Mesenchymal stem cell (in vitro differentiated cells and primary cell): ENCODE results near the gene ARRDC2.

Source experiments
- DNase-seq: peaks from one replicate; pipeline ENCODE4 v3.0.0-alpha.2; 2013
- H2AFZ ChIP-seq: one replicate; pipeline ENCODE4 v1.6.1; 2013; ENCODE audit warnings: low read depth, mild to moderate bottlenecking, control low read depth, inconsistent platforms, low read length, moderate library complexity
- H2AK5ac ChIP-seq: 2 replicates; pipeline ENCODE4 v1.6.1; 2013; ENCODE audit warnings: low read length, moderate library complexity, mild to moderate bottlenecking, inconsistent platforms; ENCODE audit not compliant: severe bottlenecking
- H2BK120ac ChIP-seq: one replicate; pipeline ENCODE4 v1.6.1; 2013; ENCODE audit warnings: low read depth, mild to moderate bottlenecking, inconsistent platforms, low read length, moderate library complexity
- H2BK12ac ChIP-seq, 2 experiments: one replicate each; pipeline ENCODE4 v1.6.1; 2013; ENCODE audit warnings: inconsistent platforms in 2 of 2, low read length in 2 of 2, mild to moderate bottlenecking in 2 of 2, moderate library complexity in 2 of 2, control low read depth in 1 of 2
- H2BK15ac ChIP-seq: one replicate; pipeline ENCODE4 v1.6.1; 2013; ENCODE audit warnings: mild to moderate bottlenecking, low read depth, inconsistent platforms; ENCODE audit not compliant: poor library complexity, severe bottlenecking
- H2BK5ac ChIP-seq: 2 replicates; pipeline ENCODE4 v1.6.1; 2013; ENCODE audit warnings: low read depth, mild to moderate bottlenecking, low read length, control low read depth, inconsistent platforms; ENCODE audit not compliant: poor library complexity, severe bottlenecking
- H3K14ac ChIP-seq, 2 experiments: one replicate each; pipeline ENCODE4 v1.6.1; 2013; ENCODE audit warnings: inconsistent platforms in 2 of 2, low read length in 2 of 2, control low read depth in 1 of 2, mild to moderate bottlenecking in 1 of 2, moderate library complexity in 1 of 2
- H3K18ac ChIP-seq, 2 experiments: one replicate each; pipeline ENCODE4 v1.6.1; 2013; ENCODE audit warnings: inconsistent platforms in 2 of 2, low read length in 2 of 2, control low read depth in 1 of 2, low read depth in 1 of 2, mild to moderate bottlenecking in 1 of 2
- H3K23ac ChIP-seq, 2 experiments: one replicate each; pipeline ENCODE4 v1.6.1; 2013; ENCODE audit warnings: inconsistent platforms in 2 of 2, low read length in 2 of 2, mild to moderate bottlenecking in 2 of 2, moderate library complexity in 2 of 2, control low read depth in 1 of 2
- H3K27ac ChIP-seq: 2 replicates; pipeline ENCODE4 v1.5.1; 2013; ENCODE audit warnings: mild to moderate bottlenecking, moderate library complexity, low read length, control low read depth, inconsistent platforms; ENCODE audit not compliant: poor library complexity, severe bottlenecking
- H3K27me3 ChIP-seq, 2 experiments: 2 replicates each; pipeline versions ENCODE4 v1.6.1 to v1.7.0; 2013; ENCODE audit warnings: low read length in 2 of 2, mild to moderate bottlenecking in 2 of 2, moderate library complexity in 2 of 2, control low read depth in 1 of 2, inconsistent platforms in 1 of 2; ENCODE audit not compliant: control insufficient read depth in 1 of 2, insufficient read depth in 1 of 2
- H3K36me3 ChIP-seq, 2 experiments: 2 replicates each; pipeline versions ENCODE4 v1.6.1 to v1.7.0; 2013; ENCODE audit warnings: low read length in 2 of 2, control low read depth in 1 of 2, inconsistent platforms in 1 of 2, low read depth in 1 of 2, mild to moderate bottlenecking in 1 of 2; ENCODE audit not compliant: insufficient read depth in 2 of 2, control insufficient read depth in 1 of 2
- H3K4ac ChIP-seq, 2 experiments: one replicate each; pipeline ENCODE4 v1.6.1; 2013; ENCODE audit warnings: inconsistent platforms in 2 of 2, low read length in 2 of 2, mild to moderate bottlenecking in 2 of 2, moderate library complexity in 2 of 2, control low read depth in 1 of 2, low read depth in 1 of 2
- H3K4me1 ChIP-seq: 2 replicates; pipeline ENCODE4 v1.6.1; 2013; ENCODE audit warnings: low read depth, low read length, control low read depth; ENCODE audit not compliant: control insufficient read depth, insufficient read depth
- H3K4me2 ChIP-seq: 2 replicates; pipeline ENCODE4 v1.6.1; 2013; ENCODE audit warnings: low read length, mild to moderate bottlenecking, inconsistent platforms; ENCODE audit not compliant: poor library complexity, severe bottlenecking
- H3K4me3 ChIP-seq, 2 experiments: 2 replicates each; pipeline versions ENCODE4 v1.5.1 to v1.7.0; 2013; ENCODE audit warnings: low read length in 2 of 2, mild to moderate bottlenecking in 2 of 2, control low read depth in 1 of 2, low read depth in 1 of 2; ENCODE audit not compliant: insufficient read depth in 1 of 2
- H3K79me1 ChIP-seq: replicated peaks from 2 replicates; pipeline ENCODE4 v1.6.1; 2013; ENCODE audit warnings: mild to moderate bottlenecking, control low read depth, low read length, inconsistent platforms; ENCODE audit not compliant: poor library complexity, severe bottlenecking
- H3K9ac ChIP-seq: 2 replicates; pipeline ENCODE4 v1.7.0; 2013; ENCODE audit warnings: mild to moderate bottlenecking, low read length, moderate library complexity
- H3K9me3 ChIP-seq: 2 replicates; pipeline ENCODE4 v1.7.0; 2013; ENCODE audit warnings: mild to moderate bottlenecking, low read length; ENCODE audit not compliant: control insufficient read depth
- H4K8ac ChIP-seq: one replicate; pipeline ENCODE4 v1.6.1; 2013; ENCODE audit warnings: inconsistent platforms, mild to moderate bottlenecking, low read length, moderate library complexity
- H4K91ac ChIP-seq: one replicate; pipeline ENCODE4 v1.6.1; 2013; ENCODE audit warnings: mild to moderate bottlenecking, low read length, inconsistent platforms
- WGBS: methylation state at CpG from one replicate; pipeline ENCODE4 v1.1.7; 2013; ENCODE audit warnings: mixed read lengths; 5-methylcytosine and 5-hydroxymethylcytosine counted together

Gene ARRDC2

GRCh38 chr19:17966129-17966483, 41.9 kb upstream of the ARRDC2 start:
- Histone ChIP-seq H3K79me1 (no peaks in the 10 kb centered on the region), H3K4me2 (no peak overlapping the region), H3K27me3 (peaks cover 59 to 60% of the 10 kb centered on the region in 2 experiments), H3K14ac (no peak overlapping the region), H3K9me3 (no peaks in the 10 kb centered on the region), H2AK5ac (no peak overlapping the region), H3K4ac (no peak overlapping the region), H3K9ac (no peak overlapping the region), H4K91ac (no peak overlapping the region), H3K27ac (no peak overlapping the region), H3K36me3 (no peaks in the 10 kb centered on the region), H3K4me3 (no peak overlapping the region), H2BK15ac (no peak overlapping the region), H2AFZ (no peak overlapping the region), H2BK5ac (no peak overlapping the region), H3K18ac (no peak overlapping the region), H2BK12ac (no peak overlapping the region), H2BK120ac (no peak overlapping the region), H4K8ac (no peak overlapping the region), H3K4me1 (peaks cover 5% of the 10 kb centered on the region), H3K23ac (no peak overlapping the region)
- DNase-seq = no peak
- whole genome bisulfite sequencing = 80% methylated on average over 2 of the region's 2 CpGs

GRCh38 chr19:17966550-17967256, 41.3 kb upstream of the ARRDC2 start, which contains the start of gene KCNN1:
KCNN1 (plus strand) TSS chr19:17967107; CDS start chr19:17973889, 6,782 bp downstream.
- Histone ChIP-seq H2BK120ac (no peak within 1 kb of the TSS), H3K9me3 (no peaks in the 10 kb centered on the region), H3K4me3 (no peak within 1 kb of the TSS), H3K79me1 (no peaks in the 10 kb centered on the region), H3K4me2 (no peak within 1 kb of the TSS), H3K9ac (no peak within 1 kb of the TSS), H4K91ac (no peak within 1 kb of the TSS), H3K4ac (no peak within 1 kb of the TSS), H2AFZ (no peak within 1 kb of the TSS), H2BK15ac (no peak within 1 kb of the TSS), H2AK5ac (no peak within 1 kb of the TSS), H2BK5ac (no peak within 1 kb of the TSS), H2BK12ac (no peak within 1 kb of the TSS), H3K27ac (no peak within 1 kb of the TSS), H3K27me3 (peaks cover 60% of the 10 kb centered on the region in 2 experiments), H3K23ac (peak within 1 kb of the TSS in 1 of 2 experiments; percentile 17), H3K18ac (no peak within 1 kb of the TSS), H3K4me1 (peaks cover 5% of the 10 kb centered on the region), H3K14ac (no peak within 1 kb of the TSS), H4K8ac (no peak within 1 kb of the TSS), H3K36me3 (no peaks in the 10 kb centered on the region)
- 30% methylated on average over 15 of the region's 59 CpGs for WGBS
- no peak for DNase-seq

GRCh38 chr19:17967257-17968051, 40.5 kb upstream of the ARRDC2 start:
- no peak overlapping the region for H2BK5ac ChIP-seq
- no peak overlapping the region for H3K4me2 ChIP-seq
- H3K27me3 ChIP-seq = peaks cover 53 to 62% of the 10 kb centered on the region in 2 experiments
- H3K9me3 ChIP-seq = no peaks in the 10 kb centered on the region
- 19% methylated on average over 34 of the region's 35 CpGs for WGBS
- DNase-seq = no peak
- H3K14ac ChIP-seq = no peak overlapping the region
- no peaks in the 10 kb centered on the region for H3K36me3 ChIP-seq
- no peak overlapping the region for H2AFZ ChIP-seq
- H3K27ac ChIP-seq = no peak overlapping the region
- H3K4me1 ChIP-seq = peaks cover 3% of the 10 kb centered on the region
- no peak overlapping the region for H2BK120ac ChIP-seq
- H2AK5ac ChIP-seq = no peak overlapping the region
- no peak overlapping the region for H3K4me3 ChIP-seq
- H3K79me1 ChIP-seq = no peaks in the 10 kb centered on the region
- no peak overlapping the region for H2BK15ac ChIP-seq
- H3K4ac ChIP-seq = no peak overlapping the region
- H4K91ac ChIP-seq = no peak overlapping the region
- H4K8ac ChIP-seq = no peak overlapping the region
- H3K9ac ChIP-seq = no peak overlapping the region
- no peak overlapping the region for H3K18ac ChIP-seq
- peak overlapping the region in 1 of 2 experiments; percentile 17 for H3K23ac ChIP-seq
- no peak overlapping the region for H2BK12ac ChIP-seq

- no peak overlapping the region for H3K18ac ChIP-seq
- no peak overlapping the region for H2BK5ac ChIP-seq
- H3K27me3 ChIP-seq = peaks cover 59 to 66% of the 10 kb centered on the region in 2 experiments
- no peak overlapping the region for H4K8ac ChIP-seq
- no peak overlapping the region for H4K91ac ChIP-seq
- H3K36me3 ChIP-seq = no peaks in the 10 kb centered on the region
- WGBS = 74% methylated on average over 3 of the region's 4 CpGs
- no peak overlapping the region for H2BK120ac ChIP-seq
- no peak overlapping the region for H3K4me2 ChIP-seq
- H3K9ac ChIP-seq = no peak overlapping the region
- H3K4me3 ChIP-seq = no peak overlapping the region
- H3K27ac ChIP-seq = no peak overlapping the region
- H3K79me1 ChIP-seq = no peaks in the 10 kb centered on the region
- H2AK5ac ChIP-seq = no peak overlapping the region
- no peak for DNase-seq
- no peak overlapping the region for H3K14ac ChIP-seq
- H3K23ac ChIP-seq = no peak overlapping the region
- no peak overlapping the region for H2BK12ac ChIP-seq
- H3K9me3 ChIP-seq = no peaks in the 10 kb centered on the region
- no peak overlapping the region for H2AFZ ChIP-seq
- H3K4ac ChIP-seq = no peak overlapping the region
- H2BK15ac ChIP-seq = no peak overlapping the region
- peaks cover 3% of the 10 kb centered on the region for H3K4me1 ChIP-seq
Observed at GRCh38 chr19:17968362-17968761, 39.6 kb upstream of the ARRDC2 start.
